ENCODE data around the gene SLC49A4.
"Not testable (repeated sequence)": the region's sequence is repeated elsewhere in the genome, so short reads cannot be mapped to it uniquely, and the experiment has no call there.

The SLC49A4 gene, protein sequence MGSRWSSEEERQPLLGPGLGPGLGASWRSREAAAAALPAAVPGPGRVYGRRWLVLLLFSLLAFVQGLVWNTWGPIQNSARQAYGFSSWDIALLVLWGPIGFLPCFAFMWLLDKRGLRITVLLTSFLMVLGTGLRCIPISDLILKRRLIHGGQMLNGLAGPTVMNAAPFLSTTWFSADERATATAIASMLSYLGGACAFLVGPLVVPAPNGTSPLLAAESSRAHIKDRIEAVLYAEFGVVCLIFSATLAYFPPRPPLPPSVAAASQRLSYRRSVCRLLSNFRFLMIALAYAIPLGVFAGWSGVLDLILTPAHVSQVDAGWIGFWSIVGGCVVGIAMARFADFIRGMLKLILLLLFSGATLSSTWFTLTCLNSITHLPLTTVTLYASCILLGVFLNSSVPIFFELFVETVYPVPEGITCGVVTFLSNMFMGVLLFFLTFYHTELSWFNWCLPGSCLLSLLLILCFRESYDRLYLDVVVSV

DNA sequence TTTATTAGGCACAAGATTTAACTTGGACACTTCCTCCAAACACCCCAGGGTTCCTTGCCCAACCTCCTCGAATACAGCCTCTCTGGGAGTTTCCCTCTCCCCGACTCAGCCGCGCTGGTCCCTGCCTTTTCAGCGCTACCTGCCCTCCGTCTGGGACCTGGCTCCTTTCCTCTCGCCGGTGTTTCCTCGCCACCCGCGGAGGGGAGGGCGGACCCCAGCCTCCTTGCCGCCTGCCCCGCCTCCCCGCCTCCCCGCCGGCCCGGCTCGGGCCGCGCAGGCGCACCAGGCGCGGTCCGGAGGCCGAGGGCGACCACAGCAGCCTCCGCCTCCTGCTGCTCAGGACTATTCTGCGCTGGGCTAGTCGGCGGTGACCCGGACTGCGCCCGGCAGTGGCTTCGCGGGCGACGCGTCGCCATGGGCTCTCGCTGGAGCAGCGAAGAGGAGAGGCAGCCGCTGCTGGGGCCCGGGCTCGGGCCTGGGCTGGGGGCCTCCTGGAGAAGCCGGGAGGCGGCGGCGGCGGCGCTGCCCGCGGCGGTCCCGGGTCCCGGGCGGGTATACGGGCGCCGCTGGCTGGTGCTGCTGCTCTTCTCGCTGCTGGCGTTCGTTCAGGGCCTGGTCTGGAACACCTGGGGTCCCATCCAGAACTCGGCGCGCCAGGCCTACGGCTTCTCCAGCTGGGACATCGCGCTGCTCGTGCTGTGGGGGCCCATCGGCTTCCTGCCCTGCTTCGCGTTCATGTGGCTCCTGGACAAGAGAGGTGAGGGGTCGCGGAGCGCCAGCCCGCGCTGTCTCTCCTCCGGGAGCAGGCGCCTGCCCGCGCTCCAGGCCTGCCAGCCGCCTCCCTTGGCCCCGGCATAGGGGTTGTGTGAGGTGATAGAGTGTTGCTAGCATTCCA is at the start of gene SLC49A4:
TSS of gene SLC49A4 (plus strand) at position 291 of the 895 bp plus-strand sequence. CDS start at position 415, 124 bp downstream.
- DNase-seq: no peak

DNA sequence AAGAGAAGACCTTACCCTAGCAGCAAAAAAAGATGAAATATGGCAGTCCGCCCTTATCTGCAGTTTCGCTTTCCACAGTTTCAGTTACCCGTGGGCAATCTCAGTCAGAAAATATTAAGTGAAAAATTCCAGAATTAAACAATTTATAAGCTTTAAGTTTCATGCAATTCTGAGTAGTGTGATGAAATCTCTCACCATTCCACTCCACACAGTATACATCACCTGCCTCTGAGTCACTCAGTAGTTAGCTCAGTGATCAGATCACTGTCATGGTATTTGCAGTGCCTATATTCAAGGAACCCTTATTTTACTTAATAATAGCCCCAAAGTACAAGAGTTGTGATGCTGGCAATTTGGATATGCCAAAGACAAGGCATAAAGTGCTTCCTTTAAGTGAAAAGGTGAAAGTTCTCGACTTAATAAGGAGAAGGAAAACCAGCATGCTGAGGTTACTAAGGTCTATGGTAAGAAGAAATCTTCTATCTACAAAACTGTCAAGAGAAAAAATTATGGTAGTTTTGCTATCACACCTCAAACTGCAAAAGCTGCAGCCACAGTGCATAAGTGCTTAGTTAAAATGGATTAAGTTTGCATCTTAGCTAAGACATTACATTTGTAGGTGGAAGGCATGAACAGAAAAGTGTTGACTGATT is 49.4 kb upstream of the SLC49A4 start:
- DNase-seq: no peak

DNA sequence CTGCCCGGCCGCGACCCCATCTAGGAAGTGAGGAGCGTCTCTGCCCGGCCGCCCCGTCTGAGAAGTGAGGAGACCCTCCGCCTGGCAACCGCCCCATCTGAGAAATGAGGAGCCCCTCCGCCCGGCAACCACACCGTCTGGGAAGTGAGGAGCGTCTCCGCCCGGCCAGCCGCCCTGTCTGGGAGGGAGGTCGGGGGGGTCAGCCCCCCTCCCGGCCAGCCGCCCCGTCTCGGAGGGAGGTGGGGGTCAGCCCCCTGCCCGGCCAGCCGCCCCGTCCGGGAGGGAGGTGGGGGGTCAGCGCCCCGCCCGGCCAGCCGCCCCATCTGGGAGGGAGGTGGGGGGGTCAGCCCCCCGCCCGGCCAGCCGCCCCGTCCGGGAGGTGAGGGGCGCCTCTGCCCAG is 47.6 kb upstream of the SLC49A4 start:
- not testable (repeated sequence) for DNase-seq

DNA sequence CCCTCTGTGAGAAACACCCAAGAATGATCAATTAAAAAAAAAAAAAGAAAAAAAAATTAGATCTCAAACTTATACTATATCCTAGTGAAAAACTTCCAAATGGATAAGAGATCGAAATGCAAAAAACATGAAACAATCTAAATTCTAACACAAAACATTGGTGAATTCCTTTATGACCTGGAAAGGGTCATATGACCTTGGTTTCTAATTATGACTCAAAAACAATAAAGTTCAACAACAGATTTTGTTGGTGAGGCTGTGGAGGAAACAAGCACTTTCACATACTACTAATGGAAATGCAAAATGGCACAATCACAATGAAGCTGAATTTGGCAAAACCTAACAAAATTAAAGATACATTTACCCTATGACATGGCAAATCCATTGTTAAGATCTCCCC is 46.5 kb upstream of the SLC49A4 start:
- DNase-seq: no peak

DNA sequence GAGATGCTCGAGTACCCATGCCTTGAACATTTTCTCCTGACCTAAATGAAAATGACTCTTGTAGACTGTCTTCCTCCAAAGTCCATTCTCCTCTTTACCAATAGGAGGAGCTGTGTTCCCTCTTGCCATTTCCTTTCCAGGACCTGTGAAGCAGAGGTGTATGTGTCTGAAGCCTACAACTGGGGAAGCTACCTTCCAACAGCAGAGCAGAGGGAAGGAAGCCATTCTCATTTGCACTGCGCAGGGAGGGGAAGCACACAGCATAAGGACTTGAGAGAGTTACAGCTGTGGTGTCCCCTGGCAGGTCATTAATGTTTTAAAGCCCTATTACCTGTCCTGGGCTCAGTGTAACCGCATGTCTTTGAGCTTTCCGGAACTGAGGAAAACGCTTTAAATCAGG is 39.9 kb upstream of the SLC49A4 start:
- no peak for DNase-seq

DNA sequence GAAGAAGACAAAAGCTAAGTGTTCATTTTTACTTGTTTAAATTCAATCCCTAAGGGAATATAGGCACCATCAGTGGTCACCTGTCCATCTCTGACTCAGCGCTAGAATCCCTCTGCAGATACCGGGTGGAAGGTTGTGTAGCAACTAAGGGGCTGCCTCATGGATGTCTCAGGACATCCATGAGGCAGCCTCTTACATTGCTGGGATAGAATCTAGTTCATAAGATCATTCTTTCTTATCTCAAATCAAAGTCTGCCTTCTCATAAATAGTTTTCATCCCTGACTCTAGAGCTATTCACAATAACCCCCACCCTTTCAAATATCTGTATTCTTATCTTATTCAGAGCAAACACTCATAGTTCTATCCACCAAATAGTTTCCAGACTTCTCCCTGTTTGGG is 39.4 kb upstream of the SLC49A4 start:
- DNase-seq: no peak

DNA sequence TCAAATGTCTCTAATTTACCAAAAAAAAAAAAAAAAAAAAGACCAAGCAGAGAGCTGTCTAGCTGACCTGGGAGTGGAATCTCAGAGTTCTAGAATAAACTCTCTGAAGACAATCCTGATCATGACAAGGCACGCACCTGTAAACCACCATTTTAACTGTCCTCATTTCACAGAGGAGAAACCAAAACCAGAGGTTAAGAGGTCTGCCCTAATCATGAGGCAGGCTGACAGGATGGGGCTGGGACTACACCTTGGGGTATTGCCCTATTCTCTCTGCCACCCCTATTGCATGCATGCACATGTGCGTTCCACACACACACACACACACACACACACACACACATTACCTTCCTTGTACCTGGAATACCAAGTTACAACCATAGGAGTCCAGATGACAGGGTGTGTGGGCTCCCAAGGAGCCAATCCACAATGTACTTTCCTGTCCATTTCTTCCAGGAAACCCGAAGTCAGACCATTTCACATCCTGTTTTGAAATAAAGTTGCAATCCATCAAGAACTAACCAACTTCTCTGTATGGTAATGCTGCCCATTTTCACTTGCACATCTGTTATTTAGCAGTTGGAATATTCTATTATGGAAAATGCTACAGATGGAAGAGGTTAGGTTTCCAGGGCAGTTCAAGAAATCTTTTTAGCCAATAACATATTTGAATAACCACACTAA is 35.9 kb upstream of the SLC49A4 start:
- DNase-seq: no peak

DNA sequence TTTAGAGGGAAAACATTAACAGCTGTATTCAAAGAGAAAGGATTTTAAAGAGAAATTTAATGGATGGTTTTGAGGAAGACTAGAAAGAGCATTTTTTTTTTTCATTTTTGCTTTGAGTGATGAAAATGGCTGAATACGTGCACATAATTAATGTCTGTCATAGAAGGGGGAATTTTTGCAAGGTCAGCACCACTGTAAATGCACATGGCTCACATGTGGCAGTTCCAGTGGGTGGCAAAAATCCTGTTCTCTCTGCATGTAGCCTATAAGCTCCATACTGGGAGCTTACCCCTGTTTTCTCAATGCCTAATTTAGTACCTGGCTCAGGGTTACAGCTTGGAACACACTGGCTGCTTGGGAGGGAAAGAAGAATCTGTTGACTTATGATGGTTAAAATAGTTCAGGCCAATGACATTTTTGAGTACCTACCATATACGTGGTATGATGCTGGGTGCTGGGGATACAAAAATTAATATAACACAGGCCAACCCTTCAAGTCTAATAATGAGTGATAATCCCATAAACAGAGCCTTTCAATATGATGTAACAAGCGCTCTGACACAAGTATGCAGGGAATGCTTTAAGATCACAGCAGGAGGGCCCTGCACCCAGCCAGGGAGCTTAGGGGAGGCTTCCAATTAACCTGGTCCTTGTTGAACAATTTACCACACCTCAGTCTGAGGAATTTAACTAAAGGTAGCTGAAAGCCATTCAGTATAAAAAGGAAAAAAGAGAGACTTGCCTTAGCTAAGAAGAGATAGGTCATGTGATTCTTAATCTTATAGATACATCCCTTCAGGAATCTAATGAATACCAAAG is 34.2 kb upstream of the SLC49A4 start:
- DNase-seq: no peak

DNA sequence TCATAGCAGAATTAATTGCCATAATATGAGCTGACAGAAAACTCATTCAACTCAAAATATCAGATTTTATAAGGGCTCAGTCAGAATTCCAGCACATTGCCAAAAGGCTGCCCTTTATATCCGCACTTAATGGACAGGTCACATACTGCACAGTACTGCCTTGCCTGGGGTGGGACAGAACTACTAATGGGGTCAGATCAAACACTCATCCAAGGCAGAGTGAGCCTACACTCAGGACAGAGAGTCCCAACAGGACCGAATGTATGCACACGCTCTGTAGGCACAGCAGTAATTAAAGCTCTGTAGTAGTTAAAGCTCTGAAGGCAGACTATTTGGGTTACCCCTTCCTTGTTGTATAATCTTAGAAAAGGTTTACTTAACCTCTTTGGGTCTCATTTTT is 28.4 kb upstream of the SLC49A4 start:
- DNase-seq: no peak

DNA sequence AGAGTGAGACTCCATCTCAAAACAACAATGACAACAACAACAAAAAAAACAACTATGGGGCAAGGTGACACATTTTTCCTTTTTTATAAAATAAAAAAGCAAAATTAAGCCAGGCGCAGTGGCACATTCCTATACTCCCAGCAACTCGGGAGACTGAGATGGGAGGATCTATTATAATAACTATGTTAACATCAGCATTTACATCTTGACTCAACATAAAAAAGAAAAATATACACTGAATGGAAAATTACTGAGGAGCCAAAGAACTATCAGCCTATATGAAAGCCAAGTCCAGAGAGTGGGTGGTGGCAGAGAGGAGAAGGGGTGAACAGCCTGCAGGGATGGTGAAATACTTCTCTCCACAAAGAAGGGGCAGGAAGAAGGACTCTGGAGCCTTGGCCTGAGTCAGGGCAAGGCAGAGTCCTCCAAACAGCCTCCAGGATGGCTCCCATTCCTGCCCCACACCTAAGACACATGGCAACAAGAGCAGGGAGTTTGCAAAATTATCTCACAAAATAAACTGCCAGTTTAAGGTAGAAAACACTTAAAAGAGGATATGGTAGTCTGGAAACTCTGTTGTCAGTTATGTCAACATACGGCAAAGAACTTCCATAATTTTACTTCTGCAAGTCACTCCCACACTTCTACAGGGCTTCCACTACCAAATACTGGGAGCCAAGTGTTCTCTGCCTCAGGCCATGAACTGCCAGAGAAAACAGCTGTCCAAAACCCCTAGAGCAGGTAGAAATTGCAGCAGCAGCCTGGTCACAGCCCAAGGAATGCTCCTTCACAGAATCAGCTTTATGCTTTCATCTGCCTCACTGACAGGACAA is 27.1 kb upstream of the SLC49A4 start:
- DNase-seq: no peak

DNA sequence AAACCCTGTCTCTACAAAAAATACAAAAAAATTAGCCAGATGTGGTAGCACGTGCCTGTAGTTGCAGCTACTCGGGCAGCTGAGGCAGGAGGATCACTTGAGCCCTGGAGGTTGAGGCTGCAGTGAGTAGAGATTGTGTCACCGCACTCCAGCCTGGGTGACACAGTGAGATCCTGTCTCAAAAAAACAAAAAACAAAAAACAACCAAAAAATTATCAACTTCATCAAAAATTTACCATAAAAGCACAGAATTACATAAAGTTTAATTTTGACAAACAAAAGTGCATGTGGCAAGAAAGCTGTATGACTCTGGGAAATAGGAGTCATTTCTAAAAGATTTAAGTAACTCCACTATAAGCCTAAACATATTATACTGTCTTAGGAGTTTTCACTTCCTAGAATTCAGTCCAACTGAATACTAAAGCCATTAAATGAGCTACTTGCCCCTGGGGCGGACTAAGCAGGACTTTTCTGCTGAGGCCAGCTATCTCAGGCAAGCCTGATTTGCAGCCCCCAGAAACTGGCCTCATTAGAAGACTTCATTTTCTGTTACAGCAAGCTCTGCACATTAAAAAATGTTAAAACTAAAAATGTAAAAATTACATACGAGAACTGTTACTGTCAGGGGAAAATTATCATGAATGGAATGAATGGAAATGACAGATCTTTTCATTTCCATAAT is 24.2 kb upstream of the SLC49A4 start:
- DNase-seq: no peak

DNA sequence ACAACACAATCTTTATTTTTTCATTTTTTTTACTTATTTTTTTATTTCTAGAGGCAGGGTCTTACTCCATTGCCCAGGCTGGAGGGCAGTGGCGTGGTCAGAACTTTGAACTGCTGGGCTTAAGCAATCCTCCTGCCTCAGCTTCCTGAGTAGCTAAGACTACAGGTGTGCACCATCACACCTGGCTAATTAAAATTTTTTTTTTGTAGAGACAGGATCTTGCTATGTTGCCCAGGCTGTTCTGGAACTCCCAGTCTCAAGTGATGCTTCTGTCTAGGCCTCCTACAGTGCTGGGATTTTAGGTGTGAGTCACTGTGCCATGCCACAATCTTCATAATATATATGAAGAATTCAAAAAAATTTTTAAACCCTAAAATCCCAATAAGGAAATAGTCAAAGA is 22.0 kb upstream of the SLC49A4 start:
- no peak for DNase-seq

DNA sequence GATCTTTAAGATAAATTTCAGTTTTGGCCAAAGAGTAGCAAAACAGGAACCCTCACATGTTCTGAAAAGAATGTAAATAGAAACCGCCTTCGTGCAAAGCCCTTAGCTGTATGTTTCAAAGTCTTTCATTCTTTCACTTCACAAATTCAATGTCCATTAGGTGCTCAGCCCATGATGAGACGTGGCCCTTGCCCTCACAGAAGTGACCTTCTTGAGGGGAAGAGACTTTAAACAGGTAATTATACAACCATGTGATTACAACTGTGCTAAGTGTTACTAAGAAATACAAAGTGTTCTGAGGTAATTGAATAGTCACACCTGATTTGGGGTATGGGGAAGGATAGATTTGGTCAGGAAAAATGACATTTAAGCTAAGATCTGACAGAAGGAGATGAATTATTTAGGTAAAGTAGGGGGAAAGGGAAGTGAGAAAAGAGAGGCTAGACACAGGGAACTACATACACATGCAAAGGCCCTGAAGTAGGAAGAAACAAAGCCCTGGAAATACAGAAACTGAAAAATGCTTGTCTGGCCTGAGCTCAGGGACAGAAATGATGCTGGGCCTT is 20.8 kb upstream of the SLC49A4 start:
- DNase-seq: no peak

DNA sequence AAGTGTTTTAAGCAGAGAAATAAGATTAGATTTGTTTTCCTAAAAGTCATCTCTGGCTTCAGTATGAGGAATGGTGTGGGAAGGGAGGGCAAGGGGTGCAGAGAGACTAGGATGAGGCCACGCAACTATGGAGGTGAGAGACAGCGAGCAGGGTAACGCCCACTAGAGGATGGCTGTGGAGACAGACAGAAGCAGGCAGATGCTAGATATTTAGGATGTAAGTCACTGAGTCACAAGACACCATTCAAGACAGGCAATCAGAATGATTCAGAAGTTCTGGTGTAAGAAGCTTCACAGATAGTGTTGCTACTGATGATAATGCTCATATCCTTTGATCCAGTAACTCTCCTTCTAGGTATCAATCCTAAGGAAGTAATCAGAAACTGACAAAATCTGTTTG is 20.3 kb upstream of the SLC49A4 start:
- DNase-seq: no peak

DNA sequence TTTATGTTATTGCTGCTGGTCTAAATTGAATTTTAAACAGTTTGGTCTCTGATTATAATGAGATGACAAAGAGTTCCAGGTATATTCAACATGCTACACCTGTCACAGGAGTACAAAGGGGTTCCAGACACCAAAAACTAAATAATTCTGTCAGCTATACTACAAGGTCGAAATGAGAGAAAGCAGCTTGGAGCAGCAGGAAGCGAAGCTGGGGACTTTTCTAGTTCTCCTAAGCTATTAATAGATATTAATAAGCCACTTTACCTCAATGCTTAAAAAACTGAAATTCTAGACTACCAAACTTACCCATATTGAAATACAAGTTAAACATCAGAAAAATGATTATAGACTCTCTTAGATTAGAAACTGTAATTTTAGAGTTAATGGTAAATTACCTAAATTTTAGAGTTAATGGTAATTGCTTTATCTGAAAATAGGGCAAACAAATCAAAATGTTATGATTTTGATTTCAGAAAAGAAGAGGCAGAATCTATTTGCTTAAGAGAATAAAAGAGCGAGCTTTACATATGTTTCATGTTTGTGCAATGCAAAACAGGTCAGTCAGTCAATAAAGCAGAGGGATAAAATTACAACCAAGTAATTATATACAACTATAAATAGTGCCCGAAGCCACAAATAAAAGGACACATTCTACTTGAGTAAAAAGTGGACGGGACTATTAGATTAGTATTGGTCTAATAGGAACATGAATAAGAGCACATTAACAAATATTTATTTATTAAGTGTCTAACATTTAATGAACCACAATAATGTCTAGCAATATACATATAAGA is 18.0 kb upstream of the SLC49A4 start:
- DNase-seq: no peak

DNA sequence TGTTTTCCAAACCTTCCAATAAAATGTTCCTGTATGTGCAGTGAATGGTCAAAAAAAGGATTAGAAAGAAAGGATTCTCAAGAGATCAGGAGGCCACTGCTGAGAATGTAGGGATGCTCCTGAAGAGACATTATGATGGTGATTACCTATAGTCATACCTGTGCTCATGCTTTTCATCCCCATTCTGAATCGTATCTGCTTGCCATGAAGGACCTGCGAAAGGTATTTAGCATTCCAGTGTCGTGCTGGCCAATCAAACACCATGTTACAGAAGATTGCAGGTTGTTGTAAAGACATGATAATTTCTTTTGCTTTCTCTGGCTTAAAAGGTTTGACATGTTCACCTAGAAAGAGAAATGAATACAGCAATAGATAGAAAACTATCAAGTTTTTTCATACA is 17.3 kb upstream of the SLC49A4 start:
- no peak for DNase-seq

DNA sequence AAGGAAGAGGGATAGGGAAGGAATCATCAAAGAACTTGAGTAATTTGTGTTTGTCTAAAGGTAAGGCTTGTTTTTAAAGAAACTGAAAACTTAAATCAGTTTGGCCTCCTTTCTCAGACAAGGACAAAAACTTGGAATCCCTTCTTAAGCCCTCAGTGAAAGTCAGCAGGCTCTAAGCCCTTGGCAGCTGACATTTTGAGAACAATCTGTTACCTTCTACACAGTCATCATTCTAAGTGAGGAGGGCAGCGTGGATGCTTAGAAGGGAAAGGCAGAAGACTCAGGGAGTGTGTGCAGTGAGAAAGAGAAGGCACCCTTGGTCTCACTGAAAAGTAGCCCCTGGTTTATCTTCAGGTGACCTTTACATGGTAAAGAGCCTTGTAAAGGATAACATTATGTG is 12.1 kb upstream of the SLC49A4 start:
- no peak for DNase-seq

DNA sequence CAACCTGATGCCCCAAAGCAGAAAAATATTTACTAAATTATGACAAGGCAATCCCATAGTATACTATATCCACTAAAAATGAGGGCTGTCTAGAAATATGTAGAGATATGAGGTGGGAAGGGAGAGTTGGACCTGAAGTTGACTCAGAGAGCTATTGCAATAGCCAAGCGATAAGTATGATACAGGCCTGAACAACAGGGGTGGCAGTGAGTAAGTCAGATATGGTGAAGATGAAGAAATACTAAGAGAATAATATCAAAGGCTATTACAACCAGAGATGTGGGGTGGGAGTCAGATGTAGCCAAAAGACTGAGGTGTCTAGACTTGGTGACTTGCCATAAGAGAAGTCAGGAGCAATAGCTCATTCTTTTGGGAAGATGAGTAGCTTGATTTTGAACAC is 10.4 kb upstream of the SLC49A4 start:
- no peak for DNase-seq

DNA sequence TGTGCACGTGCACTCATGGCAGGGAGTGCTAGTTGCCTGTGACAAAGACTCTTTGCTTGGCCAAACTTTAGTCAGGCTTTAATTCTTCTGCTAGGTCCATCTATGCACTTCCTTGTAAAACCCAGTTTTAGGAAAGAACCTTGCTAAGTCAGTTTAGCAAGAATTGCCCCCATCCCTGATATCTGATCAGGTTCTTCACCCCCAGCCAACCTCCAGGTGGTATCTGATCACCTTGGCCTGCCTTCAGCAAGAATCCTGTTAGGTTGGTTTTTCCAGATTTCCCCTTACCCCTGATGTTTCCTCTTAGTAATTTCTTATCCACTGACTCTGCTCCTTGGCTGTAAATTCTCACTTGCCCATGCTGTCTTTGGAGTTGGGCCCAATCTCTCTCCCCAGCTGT is 9.6 kb upstream of the SLC49A4 start:
- DNase-seq: no peak
